ENCODE results near the gene IL15RA. TPM values are rescaled to one million over a fixed set of nuclear protein-coding genes. Genes with fewer than 3 reads are reported as not detected.

The IL15RA gene
- total RNA-seq, 1 donor from 2014 or later, result 3.1 TPM

DNA sequence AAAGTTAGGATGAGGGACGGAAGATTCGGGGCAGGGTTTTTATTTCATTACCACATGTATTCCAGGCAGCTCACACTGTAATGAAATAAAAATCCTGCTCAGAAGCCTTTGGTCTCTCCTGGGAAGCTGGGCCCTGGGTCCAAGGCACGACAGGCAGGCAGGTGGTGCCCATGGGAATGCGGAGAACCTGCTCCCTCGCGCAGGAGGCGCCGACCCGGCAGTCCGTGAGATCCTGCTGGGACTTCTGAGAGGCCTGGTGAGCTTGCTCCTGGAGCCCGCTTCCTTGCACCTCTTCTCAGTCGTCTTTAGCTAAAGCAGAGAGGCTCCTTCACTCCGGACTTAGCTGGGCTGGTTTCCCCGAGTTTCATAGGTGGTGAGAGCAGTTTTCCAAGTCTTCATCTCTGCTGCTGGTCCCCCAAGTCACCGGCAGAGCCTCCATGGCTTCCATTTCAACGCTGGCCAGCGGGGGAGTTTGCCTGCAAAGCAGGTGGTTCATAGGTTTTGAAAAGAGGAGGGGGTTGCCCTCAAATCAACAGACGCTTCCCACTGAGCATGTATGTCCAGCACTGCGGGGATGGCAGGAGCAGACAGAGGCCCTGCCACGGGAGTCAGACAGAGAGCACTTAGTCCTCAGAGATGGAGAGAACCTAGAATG is 24.5 kb downstream of the IL15RA start:
- H2AFZ ChIP-seq (ENCODE audit: low read depth, low read length), result no peak overlapping the region
- H3K4me3 ChIP-seq (ENCODE audit: insufficient read depth, low read depth, low read length), result no peak overlapping the region
- no peak overlapping the region for H3K4me2 ChIP-seq (ENCODE audit: low read length)
- FAIRE-seq (no peak), DNase-seq (ENCODE audit: low read depth) (no peak)
- H3K27me3 Mint-ChIP-seq (ENCODE audit: low read depth, unreplicated experiment), result peaks cover 9% of the 10 kb centered on the region
- H3K9ac ChIP-seq (ENCODE audit: low read length), result no peak overlapping the region
- H3K36me3 Mint-ChIP-seq (ENCODE audit: low read depth, unreplicated experiment), result no peaks in the 10 kb centered on the region
- no peak overlapping the region for H3K4me3 Mint-ChIP-seq (ENCODE audit: unreplicated experiment)
- H3K27me3 ChIP-seq (ENCODE audit: insufficient read depth, low read length), result no peaks in the 10 kb centered on the region
- no peaks in the 10 kb centered on the region for H3K79me2 ChIP-seq (ENCODE audit: insufficient read depth, low read length)
- no peaks in the 10 kb centered on the region for H3K9me3 Mint-ChIP-seq (ENCODE audit: unreplicated experiment)
- no peaks in the 10 kb centered on the region for H3K9me3 ChIP-seq (ENCODE audit: insufficient read depth, low read depth, low read length)
- no peaks in the 10 kb centered on the region for H3K36me3 ChIP-seq (ENCODE audit: insufficient read depth, low read length)
- no peak overlapping the region for H3K27ac ChIP-seq (ENCODE audit: low read depth, low read length)
- H3K4me1 ChIP-seq (ENCODE audit: insufficient read depth, low read length), result peaks cover 6% of the 10 kb centered on the region
- no peaks in the 10 kb centered on the region for H4K20me1 ChIP-seq (ENCODE audit: insufficient read depth, low read length)
- H3K27ac Mint-ChIP-seq (ENCODE audit: unreplicated experiment), result no peak overlapping the region
- H3K4me1 Mint-ChIP-seq (ENCODE audit: low read depth, unreplicated experiment), result peaks cover 8% of the 10 kb centered on the region
- TF ChIP-seq, protein P1, sequence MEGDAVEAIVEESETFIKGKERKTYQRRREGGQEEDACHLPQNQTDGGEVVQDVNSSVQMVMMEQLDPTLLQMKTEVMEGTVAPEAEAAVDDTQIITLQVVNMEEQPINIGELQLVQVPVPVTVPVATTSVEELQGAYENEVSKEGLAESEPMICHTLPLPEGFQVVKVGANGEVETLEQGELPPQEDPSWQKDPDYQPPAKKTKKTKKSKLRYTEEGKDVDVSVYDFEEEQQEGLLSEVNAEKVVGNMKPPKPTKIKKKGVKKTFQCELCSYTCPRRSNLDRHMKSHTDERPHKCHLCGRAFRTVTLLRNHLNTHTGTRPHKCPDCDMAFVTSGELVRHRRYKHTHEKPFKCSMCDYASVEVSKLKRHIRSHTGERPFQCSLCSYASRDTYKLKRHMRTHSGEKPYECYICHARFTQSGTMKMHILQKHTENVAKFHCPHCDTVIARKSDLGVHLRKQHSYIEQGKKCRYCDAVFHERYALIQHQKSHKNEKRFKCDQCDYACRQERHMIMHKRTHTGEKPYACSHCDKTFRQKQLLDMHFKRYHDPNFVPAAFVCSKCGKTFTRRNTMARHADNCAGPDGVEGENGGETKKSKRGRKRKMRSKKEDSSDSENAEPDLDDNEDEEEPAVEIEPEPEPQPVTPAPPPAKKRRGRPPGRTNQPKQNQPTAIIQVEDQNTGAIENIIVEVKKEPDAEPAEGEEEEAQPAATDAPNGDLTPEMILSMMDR (IDR thresholded peaks at IDR 0.05; ENCODE audit: insufficient read depth, low read depth, low read length), result no peak
- TF ChIP-seq EZH2 (IDR thresholded peaks at IDR 0.05; ENCODE audit: insufficient read depth, low read length), result no peak

DNA sequence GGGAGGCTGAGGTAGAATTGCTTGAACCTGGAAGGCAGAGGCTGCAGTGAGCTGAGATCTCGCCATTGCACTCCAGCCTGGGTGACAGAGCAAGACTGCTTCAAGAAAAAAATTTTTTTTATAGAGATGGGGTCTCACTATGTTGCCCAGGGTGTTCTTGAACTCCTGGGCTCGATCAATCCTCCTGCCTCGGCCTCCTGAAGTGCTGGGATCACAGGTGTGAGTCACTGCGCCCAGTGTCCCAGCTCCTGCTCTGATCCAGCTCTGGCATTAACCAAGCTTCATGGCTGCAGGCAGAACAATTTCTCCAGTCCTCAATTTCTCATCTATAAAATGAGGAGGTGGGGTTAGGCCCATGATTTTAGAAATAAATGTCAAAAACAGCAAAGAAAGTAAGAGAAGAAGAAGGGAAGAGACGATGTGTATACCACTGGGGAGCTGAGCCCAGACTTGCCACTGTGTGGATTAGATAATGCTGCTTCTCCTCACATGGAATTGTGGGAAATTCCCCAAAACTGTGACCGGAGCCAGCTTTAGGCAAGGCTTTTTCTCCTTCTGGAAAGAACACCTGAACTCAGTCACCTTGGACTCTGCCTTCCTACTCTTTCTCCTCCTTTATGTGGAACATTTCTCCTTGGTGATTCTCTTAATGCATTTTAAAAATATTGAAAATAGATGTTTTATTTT is 25.5 kb downstream of the IL15RA start:
- no peak overlapping the region for H3K4me3 ChIP-seq (ENCODE audit: insufficient read depth, low read depth, low read length)
- H4K20me1 ChIP-seq (ENCODE audit: insufficient read depth, low read length), result no peaks in the 10 kb centered on the region
- H3K27ac ChIP-seq (ENCODE audit: low read depth, low read length), result no peak overlapping the region
- DNase-seq (ENCODE audit: low read depth) (no peak), FAIRE-seq (no peak)
- H3K9ac ChIP-seq (ENCODE audit: low read length), result no peak overlapping the region
- no peak for TF ChIP-seq EZH2 (IDR thresholded peaks at IDR 0.05; ENCODE audit: insufficient read depth, low read length)
- TF ChIP-seq, protein P1 (IDR thresholded peaks at IDR 0.05; ENCODE audit: insufficient read depth, low read depth, low read length), result no peak
- H3K36me3 Mint-ChIP-seq (ENCODE audit: low read depth, unreplicated experiment), result no peaks in the 10 kb centered on the region
- no peaks in the 10 kb centered on the region for H3K27me3 ChIP-seq (ENCODE audit: insufficient read depth, low read length)
- H3K4me2 ChIP-seq (ENCODE audit: low read length), result no peak overlapping the region
- H3K27ac Mint-ChIP-seq (ENCODE audit: unreplicated experiment), result no peak overlapping the region
- H3K79me2 ChIP-seq (ENCODE audit: insufficient read depth, low read length), result no peaks in the 10 kb centered on the region
- peaks cover 8% of the 10 kb centered on the region for H3K4me1 Mint-ChIP-seq (ENCODE audit: low read depth, unreplicated experiment)
- peaks cover 9% of the 10 kb centered on the region for H3K27me3 Mint-ChIP-seq (ENCODE audit: low read depth, unreplicated experiment)
- no peak overlapping the region for H3K4me3 Mint-ChIP-seq (ENCODE audit: unreplicated experiment)
- no peaks in the 10 kb centered on the region for H3K9me3 ChIP-seq (ENCODE audit: insufficient read depth, low read depth, low read length)
- H2AFZ ChIP-seq (ENCODE audit: low read depth, low read length), result no peak overlapping the region
- H3K4me1 ChIP-seq (ENCODE audit: insufficient read depth, low read length), result peaks cover 6% of the 10 kb centered on the region
- H3K9me3 Mint-ChIP-seq (ENCODE audit: unreplicated experiment), result no peaks in the 10 kb centered on the region
- no peaks in the 10 kb centered on the region for H3K36me3 ChIP-seq (ENCODE audit: insufficient read depth, low read length)
